Ishikawa (cell line): ENCODE measurements around the gene MIPOL1.

ENCODE experiments used
- CREB1 ChIP-seq: IDR thresholded peaks from 2 replicates; pipeline ENCODE4 v1.6.1; 2012; ENCODE audit warnings: low read depth
- RAD21 ChIP-seq: IDR thresholded peaks from 2 replicates; pipeline ENCODE4 v1.6.1; 2012; ENCODE audit warnings: low read depth
- REST ChIP-seq: IDR thresholded peaks from 2 replicates; pipeline ENCODE4 v1.6.1; 2012; ENCODE audit warnings: low read depth, mild to moderate bottlenecking
- TAF1 ChIP-seq: IDR thresholded peaks from 2 replicates; pipeline ENCODE4 v1.6.1; 2012; ENCODE audit warnings: low read depth, mild to moderate bottlenecking

GRCh38 chr14:37203423-37203822 lies 5.7 kb downstream of the MIPOL1 start:
- TF ChIP-seq RAD21: no peak
- no peak for TF ChIP-seq REST
- no peak for TF ChIP-seq TAF1
- TF ChIP-seq CREB1: no peak
